HepG2 (cell line): ENCODE data around the gene NUDT9.

Source experiments
- NR1H2 ChIP-seq: sonication (generic); formaldehyde crosslinking; IDR thresholded peaks from 2 replicates; pipeline ENCODE4 v1.8.1; 2022; ENCODE audit warnings: low read depth, missing genetic modification reagents, borderline replicate concordance
- PBX3 ChIP-seq: sonication (generic); formaldehyde crosslinking; IDR thresholded peaks from 2 replicates; pipeline ENCODE4 v1.8.1; 2023; ENCODE audit warnings: missing genetic modification reagents, inconsistent platforms, borderline replicate concordance
- ZMAT3 ChIP-seq: sonication (generic); formaldehyde crosslinking; conservative IDR thresholded peaks from 2 replicates; pipeline ENCODE4 v1.7.0; 2021; ENCODE audit warnings: missing genetic modification reagents
- ZNF121 ChIP-seq: sonication (generic); formaldehyde crosslinking; IDR thresholded peaks from 2 replicates; pipeline ENCODE4 v1.5.0; 2020; ENCODE audit warnings: mild to moderate bottlenecking, missing genetic modification reagents
- ZNF18 ChIP-seq: sonication (generic); formaldehyde crosslinking; IDR thresholded peaks from 2 replicates; pipeline ENCODE4 v1.8.0; 2022; ENCODE audit warnings: mild to moderate bottlenecking, missing genetic modification reagents; ENCODE audit not compliant: insufficient replicate concordance
- ZNF232 ChIP-seq: sonication (generic); formaldehyde crosslinking; IDR thresholded peaks from 2 replicates; pipeline ENCODE4 v1.4.0; 2020; ENCODE audit warnings: missing genetic modification reagents, borderline replicate concordance
- TF ChIP-seq, protein P1 (sequence below): sonication (generic); formaldehyde crosslinking; conservative IDR thresholded peaks from 2 replicates; pipeline ENCODE4 v1.4.0; 2020; ENCODE audit warnings: missing genetic modification reagents
- TF ChIP-seq, protein P2 (sequence below): sonication (generic); formaldehyde crosslinking; IDR thresholded peaks from 2 replicates; pipeline ENCODE4 v1.5.1; 2020; ENCODE audit warnings: missing genetic modification reagents, mild to moderate bottlenecking, borderline replicate concordance
- TF ChIP-seq, protein P3 (sequence below): sonication (generic); formaldehyde crosslinking; IDR thresholded peaks from 2 replicates; pipeline ENCODE4 v1.5.0; 2020; ENCODE audit warnings: mild to moderate bottlenecking, missing genetic modification reagents, moderate library complexity

GRCh38 chr4:87409420-87409939 lies 12.9 kb upstream of the NUDT9 start:
- TF ChIP-seq, protein P1, sequence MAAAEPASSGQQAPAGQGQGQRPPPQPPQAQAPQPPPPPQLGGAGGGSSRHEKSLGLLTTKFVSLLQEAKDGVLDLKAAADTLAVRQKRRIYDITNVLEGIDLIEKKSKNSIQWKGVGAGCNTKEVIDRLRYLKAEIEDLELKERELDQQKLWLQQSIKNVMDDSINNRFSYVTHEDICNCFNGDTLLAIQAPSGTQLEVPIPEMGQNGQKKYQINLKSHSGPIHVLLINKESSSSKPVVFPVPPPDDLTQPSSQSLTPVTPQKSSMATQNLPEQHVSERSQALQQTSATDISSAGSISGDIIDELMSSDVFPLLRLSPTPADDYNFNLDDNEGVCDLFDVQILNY (CRISPR knock-in tag), result no peak
- TF ChIP-seq, protein P2, sequence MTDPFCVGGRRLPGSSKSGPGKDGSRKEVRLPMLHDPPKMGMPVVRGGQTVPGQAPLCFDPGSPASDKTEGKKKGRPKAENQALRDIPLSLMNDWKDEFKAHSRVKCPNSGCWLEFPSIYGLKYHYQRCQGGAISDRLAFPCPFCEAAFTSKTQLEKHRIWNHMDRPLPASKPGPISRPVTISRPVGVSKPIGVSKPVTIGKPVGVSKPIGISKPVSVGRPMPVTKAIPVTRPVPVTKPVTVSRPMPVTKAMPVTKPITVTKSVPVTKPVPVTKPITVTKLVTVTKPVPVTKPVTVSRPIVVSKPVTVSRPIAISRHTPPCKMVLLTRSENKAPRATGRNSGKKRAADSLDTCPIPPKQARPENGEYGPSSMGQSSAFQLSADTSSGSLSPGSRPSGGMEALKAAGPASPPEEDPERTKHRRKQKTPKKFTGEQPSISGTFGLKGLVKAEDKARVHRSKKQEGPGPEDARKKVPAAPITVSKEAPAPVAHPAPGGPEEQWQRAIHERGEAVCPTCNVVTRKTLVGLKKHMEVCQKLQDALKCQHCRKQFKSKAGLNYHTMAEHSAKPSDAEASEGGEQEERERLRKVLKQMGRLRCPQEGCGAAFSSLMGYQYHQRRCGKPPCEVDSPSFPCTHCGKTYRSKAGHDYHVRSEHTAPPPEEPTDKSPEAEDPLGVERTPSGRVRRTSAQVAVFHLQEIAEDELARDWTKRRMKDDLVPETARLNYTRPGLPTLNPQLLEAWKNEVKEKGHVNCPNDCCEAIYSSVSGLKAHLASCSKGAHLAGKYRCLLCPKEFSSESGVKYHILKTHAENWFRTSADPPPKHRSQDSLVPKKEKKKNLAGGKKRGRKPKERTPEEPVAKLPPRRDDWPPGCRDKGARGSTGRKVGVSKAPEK, result no peak
- no peak for TF ChIP-seq ZNF121
- TF ChIP-seq PBX3 (CRISPR knock-in tag), result no peak
- TF ChIP-seq, protein P3, sequence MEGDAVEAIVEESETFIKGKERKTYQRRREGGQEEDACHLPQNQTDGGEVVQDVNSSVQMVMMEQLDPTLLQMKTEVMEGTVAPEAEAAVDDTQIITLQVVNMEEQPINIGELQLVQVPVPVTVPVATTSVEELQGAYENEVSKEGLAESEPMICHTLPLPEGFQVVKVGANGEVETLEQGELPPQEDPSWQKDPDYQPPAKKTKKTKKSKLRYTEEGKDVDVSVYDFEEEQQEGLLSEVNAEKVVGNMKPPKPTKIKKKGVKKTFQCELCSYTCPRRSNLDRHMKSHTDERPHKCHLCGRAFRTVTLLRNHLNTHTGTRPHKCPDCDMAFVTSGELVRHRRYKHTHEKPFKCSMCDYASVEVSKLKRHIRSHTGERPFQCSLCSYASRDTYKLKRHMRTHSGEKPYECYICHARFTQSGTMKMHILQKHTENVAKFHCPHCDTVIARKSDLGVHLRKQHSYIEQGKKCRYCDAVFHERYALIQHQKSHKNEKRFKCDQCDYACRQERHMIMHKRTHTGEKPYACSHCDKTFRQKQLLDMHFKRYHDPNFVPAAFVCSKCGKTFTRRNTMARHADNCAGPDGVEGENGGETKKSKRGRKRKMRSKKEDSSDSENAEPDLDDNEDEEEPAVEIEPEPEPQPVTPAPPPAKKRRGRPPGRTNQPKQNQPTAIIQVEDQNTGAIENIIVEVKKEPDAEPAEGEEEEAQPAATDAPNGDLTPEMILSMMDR, result no peak
- TF ChIP-seq NR1H2 (CRISPR knock-in tag), result no peak
- TF ChIP-seq ZNF232 (CRISPR knock-in tag), result no peak
- no peak for TF ChIP-seq ZNF18
- TF ChIP-seq ZMAT3 (CRISPR knock-in tag), result no peak
